Measurements from ENCODE around the gene USP47.

Gene USP47

DNA sequence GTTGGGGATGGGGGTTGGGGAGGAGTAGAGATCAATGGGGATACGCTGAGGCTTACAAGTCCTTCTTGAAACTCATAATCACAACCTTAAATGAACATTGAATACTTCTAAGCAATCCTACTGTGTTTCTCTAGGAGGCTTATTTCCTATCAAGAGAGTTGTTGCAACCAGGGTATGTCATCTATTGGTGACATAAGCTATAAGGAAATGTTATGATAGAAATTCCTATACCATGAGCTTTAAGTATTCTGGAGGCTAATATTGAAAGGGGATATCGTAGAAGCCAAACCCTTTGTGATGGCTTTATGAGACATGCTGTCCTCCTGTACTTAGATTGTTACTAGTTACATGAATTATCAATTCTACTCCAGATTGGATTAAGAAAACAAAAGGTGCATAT lies 93.8 kb downstream of the USP47 start:
- Mint-ChIP-seq H3K27me3 (no peaks in the 10 kb centered on the region), H3K27ac (ENCODE audit: low read depth) (no peak overlapping the region), H3K4me3 (no peak overlapping the region), H3K4me1 (no peaks in the 10 kb centered on the region), H3K36me3 (ENCODE audit: insufficient read depth) (peaks cover 46% of the 10 kb centered on the region), H3K9me3 (no peaks in the 10 kb centered on the region)
- DNase-seq (ENCODE audit: low spot score in 2 of 2), result no peak
- no peak for ATAC-seq (replicated peaks; ENCODE audit: extremely low read depth, poor library complexity, severe bottlenecking)

DNA sequence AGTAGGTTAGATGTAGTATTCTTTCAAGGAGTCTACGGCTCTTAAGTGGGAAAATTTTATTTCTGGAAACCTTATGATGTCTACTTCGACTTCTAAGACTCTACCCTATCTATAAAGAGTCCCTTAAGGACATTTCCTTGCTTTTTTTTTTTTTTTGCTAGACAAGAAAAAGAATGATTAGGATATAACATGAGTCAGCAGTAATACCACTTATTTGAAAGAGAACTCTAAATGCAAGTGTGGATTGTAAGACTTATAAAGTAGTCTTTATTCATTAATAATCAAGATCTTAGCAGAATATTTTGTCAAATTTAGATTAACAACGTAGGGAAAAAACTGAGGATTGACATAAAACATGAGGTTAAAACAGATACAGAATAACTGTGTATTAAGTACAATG lies 95.7 kb downstream of the USP47 start:
- DNase-seq (ENCODE audit: low spot score in 2 of 2), result no peak
- peak overlapping the region; percentile 45 for H3K27ac Mint-ChIP-seq (ENCODE audit: low read depth)
- H3K27me3 Mint-ChIP-seq, result no peaks in the 10 kb centered on the region
- H3K36me3 Mint-ChIP-seq (ENCODE audit: insufficient read depth), result peaks cover 53% of the 10 kb centered on the region
- no peak for ATAC-seq (replicated peaks; ENCODE audit: extremely low read depth, poor library complexity, severe bottlenecking)
- no peaks in the 10 kb centered on the region for H3K4me1 Mint-ChIP-seq
- no peaks in the 10 kb centered on the region for H3K9me3 Mint-ChIP-seq
- H3K4me3 Mint-ChIP-seq, result no peak overlapping the region

DNA sequence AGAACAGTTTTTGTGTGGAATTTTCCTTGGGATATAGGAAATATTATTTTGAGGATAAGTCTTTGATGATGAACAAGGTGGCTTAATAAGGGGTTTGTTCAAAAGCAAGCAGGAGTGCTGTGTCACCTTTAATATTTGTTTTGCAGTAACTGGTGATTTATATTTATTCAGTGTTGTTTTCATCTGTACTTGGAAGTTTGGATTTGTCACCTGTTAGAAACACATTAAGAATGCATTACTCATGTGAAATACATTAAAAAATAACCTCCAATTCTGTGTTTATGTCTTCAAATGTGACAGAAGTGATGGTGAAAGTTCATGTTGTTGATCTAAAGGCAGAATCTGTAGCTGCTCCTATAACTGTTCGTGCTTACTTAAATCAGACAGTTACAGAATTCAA lies 96.2 kb downstream of the USP47 start:
- H3K9me3 Mint-ChIP-seq, result no peaks in the 10 kb centered on the region
- H3K36me3 Mint-ChIP-seq (ENCODE audit: insufficient read depth), result peaks cover 56% of the 10 kb centered on the region
- H3K4me1 Mint-ChIP-seq, result no peaks in the 10 kb centered on the region
- ATAC-seq (replicated peaks; ENCODE audit: extremely low read depth, poor library complexity, severe bottlenecking) (no peak), DNase-seq (ENCODE audit: low spot score in 2 of 2) (no peak)
- no peaks in the 10 kb centered on the region for H3K27me3 Mint-ChIP-seq
- H3K27ac Mint-ChIP-seq (ENCODE audit: low read depth), result peak overlapping the region; percentile 45
- H3K4me3 Mint-ChIP-seq, result no peak overlapping the region

DNA sequence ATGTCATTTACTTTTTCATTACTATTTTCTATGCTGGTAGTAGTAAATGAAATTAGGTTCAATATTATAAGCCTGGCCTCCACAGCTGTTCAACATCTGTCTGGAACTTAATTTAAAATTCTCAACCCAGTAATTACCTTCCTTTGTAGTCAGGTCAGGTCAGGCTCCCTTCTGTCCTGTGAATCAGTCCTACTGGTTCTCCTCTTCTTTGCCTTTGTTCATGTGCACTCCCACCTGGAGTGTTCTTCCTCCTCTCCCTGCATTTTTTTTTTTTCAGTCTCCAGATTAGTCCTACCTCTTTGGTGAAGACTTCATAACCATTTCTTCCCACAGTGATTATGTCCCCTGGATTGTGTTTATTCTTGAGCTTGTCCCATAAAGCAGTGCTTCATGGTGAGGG lies 98.8 kb downstream of the USP47 start:
- Mint-ChIP-seq H3K27ac (ENCODE audit: low read depth) (no peak overlapping the region), H3K9me3 (no peaks in the 10 kb centered on the region), H3K4me1 (no peaks in the 10 kb centered on the region), H3K27me3 (no peaks in the 10 kb centered on the region), H3K4me3 (no peak overlapping the region), H3K36me3 (ENCODE audit: insufficient read depth) (peaks cover 54% of the 10 kb centered on the region)
- no peak for ATAC-seq (replicated peaks; ENCODE audit: extremely low read depth, poor library complexity, severe bottlenecking)
- no peak for DNase-seq (ENCODE audit: low spot score in 2 of 2)

DNA sequence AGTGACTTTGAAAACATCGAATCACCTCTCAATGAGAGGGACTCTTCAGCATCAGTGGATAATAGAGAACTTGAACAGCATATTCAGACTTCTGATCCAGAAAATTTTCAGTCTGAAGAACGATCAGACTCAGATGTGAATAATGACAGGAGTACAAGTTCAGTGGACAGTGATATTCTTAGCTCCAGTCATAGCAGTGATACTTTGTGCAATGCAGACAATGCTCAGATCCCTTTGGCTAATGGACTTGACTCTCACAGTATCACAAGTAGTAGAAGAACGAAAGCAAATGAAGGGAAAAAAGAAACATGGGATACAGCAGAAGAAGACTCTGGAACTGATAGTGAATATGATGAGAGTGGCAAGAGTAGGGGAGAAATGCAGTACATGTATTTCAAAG lies 100.9 kb downstream of the USP47 start:
- no peak for DNase-seq (ENCODE audit: low spot score in 2 of 2)
- Mint-ChIP-seq H3K27ac (ENCODE audit: low read depth) (no peak overlapping the region), H3K27me3 (no peaks in the 10 kb centered on the region), H3K4me3 (no peak overlapping the region), H3K9me3 (no peaks in the 10 kb centered on the region), H3K36me3 (ENCODE audit: insufficient read depth) (peaks cover 52% of the 10 kb centered on the region), H3K4me1 (no peaks in the 10 kb centered on the region)
- no peak for ATAC-seq (replicated peaks; ENCODE audit: extremely low read depth, poor library complexity, severe bottlenecking)

DNA sequence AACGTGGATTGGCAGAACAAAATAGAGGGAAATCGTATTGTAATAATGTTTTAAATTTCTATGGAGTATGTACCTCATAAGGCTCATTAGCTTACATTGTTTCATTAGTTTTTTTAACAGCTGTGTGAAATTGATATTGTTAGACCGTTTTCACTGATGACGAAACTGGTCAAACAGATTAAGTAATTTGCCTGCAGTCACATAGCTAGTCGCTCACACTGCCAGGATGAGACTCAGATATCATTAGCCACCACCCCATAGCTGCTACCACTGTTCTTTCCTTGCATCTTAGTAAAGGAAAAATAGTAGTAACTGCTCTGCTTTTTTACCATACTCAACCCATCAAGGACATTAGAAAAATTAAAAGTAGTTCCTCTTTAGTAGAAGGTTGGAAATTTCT lies 102.7 kb downstream of the USP47 start:
- no peaks in the 10 kb centered on the region for H3K9me3 Mint-ChIP-seq
- H3K27me3 Mint-ChIP-seq, result no peaks in the 10 kb centered on the region
- H3K4me1 Mint-ChIP-seq, result no peaks in the 10 kb centered on the region
- no peak overlapping the region for H3K27ac Mint-ChIP-seq (ENCODE audit: low read depth)
- DNase-seq (ENCODE audit: low spot score in 2 of 2) (no peak), ATAC-seq (replicated peaks; ENCODE audit: extremely low read depth, poor library complexity, severe bottlenecking) (no peak)
- H3K36me3 Mint-ChIP-seq (ENCODE audit: insufficient read depth), result peaks cover 45% of the 10 kb centered on the region
- no peak overlapping the region for H3K4me3 Mint-ChIP-seq

DNA sequence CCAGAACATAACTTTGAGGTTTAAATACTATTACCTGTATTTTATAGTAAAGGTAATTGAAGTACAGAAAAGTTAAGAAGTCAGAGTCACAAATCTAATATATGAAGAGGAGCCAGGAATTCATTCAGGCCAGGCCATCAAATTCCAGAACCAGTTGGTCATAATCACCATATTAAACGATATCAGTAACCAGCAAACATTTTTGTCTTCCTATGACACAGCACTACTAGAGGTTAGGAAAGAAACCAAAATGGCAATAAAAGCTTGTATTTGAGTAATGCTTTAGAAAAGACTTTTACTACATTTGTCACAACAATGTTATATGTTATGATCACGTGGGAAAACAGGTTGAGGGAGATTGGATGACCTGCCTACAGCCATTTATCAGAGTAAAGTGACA lies 104.4 kb downstream of the USP47 start:
- Mint-ChIP-seq H3K4me1 (no peaks in the 10 kb centered on the region), H3K27ac (ENCODE audit: low read depth) (peak overlapping the region; percentile 71), H3K36me3 (ENCODE audit: insufficient read depth) (peaks cover 44% of the 10 kb centered on the region), H3K9me3 (no peaks in the 10 kb centered on the region), H3K4me3 (no peak overlapping the region), H3K27me3 (no peaks in the 10 kb centered on the region)
- DNase-seq (ENCODE audit: low spot score in 2 of 2) (no peak), ATAC-seq (replicated peaks; ENCODE audit: extremely low read depth, poor library complexity, severe bottlenecking) (no peak)

DNA sequence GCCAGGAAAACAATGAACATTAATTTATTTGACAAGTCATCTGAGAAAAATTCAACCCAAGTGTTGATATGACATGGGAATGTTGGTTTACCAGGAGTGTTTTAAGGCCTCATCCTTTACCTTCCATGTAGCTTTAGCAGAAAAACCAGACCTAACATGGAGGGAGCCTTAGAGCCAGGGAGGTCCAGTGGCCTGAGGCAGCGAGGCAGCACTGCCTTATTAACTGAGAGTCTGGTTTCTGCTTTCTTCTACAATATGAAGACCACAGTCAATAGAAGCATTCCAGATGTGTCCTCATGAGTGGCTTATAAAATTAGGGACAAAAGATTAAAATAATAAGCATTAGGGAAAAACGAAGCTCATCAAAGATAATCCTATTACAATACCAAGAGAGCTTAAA lies 105.1 kb downstream of the USP47 start:
- Mint-ChIP-seq H3K36me3 (ENCODE audit: insufficient read depth) (peaks cover 46% of the 10 kb centered on the region), H3K27ac (ENCODE audit: low read depth) (peak overlapping the region; percentile 71), H3K4me3 (no peak overlapping the region), H3K4me1 (no peaks in the 10 kb centered on the region), H3K27me3 (no peaks in the 10 kb centered on the region), H3K9me3 (no peaks in the 10 kb centered on the region)
- ATAC-seq (replicated peaks; ENCODE audit: extremely low read depth, poor library complexity, severe bottlenecking) (no peak), DNase-seq (ENCODE audit: low spot score in 2 of 2) (no peak)

DNA sequence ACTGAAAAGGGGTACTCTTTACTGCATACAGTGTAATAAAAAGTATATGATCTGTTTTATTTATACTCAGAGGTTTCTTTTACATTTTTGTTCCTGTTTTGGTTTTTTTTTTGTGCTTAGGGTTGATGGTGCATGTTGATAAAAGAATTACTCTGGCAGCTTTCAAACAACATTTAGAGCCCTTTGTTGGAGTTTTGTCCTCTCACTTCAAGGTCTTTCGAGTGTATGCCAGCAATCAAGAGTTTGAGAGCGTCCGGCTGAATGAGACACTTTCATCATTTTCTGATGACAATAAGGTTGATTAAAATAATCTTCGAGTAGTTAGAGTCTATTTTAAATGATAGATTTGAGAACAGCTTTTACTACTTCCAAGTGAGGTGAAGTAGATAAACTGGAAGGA lies 106.1 kb downstream of the USP47 start:
- ATAC-seq (replicated peaks; ENCODE audit: extremely low read depth, poor library complexity, severe bottlenecking), result no peak
- no peaks in the 10 kb centered on the region for H3K4me1 Mint-ChIP-seq
- H3K4me3 Mint-ChIP-seq, result no peak overlapping the region
- no peak overlapping the region for H3K27ac Mint-ChIP-seq (ENCODE audit: low read depth)
- no peak for DNase-seq (ENCODE audit: low spot score in 2 of 2)
- H3K27me3 Mint-ChIP-seq, result no peaks in the 10 kb centered on the region
- no peaks in the 10 kb centered on the region for H3K9me3 Mint-ChIP-seq
- H3K36me3 Mint-ChIP-seq (ENCODE audit: insufficient read depth), result peaks cover 44% of the 10 kb centered on the region

DNA sequence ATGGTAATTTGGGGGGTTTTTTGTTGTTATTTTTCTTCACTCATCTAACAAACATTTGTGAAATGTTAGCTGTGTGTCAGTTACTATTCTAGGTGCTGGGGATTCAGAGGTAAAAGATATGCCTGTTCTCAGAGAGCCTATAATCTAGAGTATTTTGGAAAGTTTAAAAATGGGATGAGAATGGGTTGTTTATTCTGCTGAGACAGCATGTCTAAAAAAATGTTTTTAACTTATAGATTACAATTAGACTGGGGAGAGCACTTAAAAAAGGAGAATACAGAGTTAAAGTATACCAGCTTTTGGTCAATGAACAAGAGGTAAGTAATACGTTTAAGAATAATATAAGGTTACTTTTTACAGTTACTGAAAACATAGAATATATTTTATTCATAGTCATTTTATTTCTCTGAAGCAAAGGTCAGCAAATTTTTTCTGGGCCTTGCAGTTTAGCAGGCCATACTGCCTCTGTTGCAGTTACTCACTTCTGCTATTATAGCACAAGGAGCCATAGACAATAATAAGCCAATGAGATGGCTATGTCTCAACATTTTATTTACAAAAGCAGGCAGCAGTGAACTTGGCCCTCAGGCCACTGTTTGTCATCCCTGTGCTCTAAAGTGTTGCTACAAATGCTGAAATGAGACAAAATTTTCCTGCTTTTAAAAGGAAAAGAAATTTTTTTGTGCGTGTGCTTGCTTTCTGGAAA lies 106.6 kb downstream of the USP47 start:
- H3K27ac Mint-ChIP-seq (ENCODE audit: low read depth), result no peak overlapping the region
- no peak overlapping the region for H3K4me3 Mint-ChIP-seq
- peaks cover 45% of the 10 kb centered on the region for H3K36me3 Mint-ChIP-seq (ENCODE audit: insufficient read depth)
- ATAC-seq (replicated peaks; ENCODE audit: extremely low read depth, poor library complexity, severe bottlenecking), result no peak
- H3K4me1 Mint-ChIP-seq, result no peaks in the 10 kb centered on the region
- DNase-seq (ENCODE audit: low spot score in 2 of 2), result no peak
- no peaks in the 10 kb centered on the region for H3K9me3 Mint-ChIP-seq
- no peaks in the 10 kb centered on the region for H3K27me3 Mint-ChIP-seq

DNA sequence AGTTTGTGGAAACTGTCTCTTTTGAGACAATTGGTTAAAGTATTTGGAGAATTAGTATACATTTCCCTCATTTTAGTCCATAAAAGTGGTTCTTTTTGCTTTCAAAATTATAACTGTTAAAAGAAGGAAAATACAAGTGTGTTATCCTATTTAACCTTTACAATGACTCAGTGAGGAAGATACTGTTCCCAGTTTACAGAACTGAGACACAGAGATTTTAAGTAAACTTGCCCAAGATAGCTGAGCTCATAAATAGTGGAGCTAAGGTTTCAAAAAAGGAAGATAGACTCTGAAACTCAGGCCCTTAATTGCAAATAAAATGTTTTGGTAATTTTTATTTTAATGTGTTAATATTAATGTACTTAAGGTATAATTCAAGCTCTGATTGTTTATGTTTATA lies 107.7 kb downstream of the USP47 start:
- Mint-ChIP-seq H3K9me3 (no peaks in the 10 kb centered on the region), H3K27ac (ENCODE audit: low read depth) (no peak overlapping the region), H3K27me3 (no peaks in the 10 kb centered on the region), H3K4me1 (no peaks in the 10 kb centered on the region), H3K36me3 (ENCODE audit: insufficient read depth) (peaks cover 49% of the 10 kb centered on the region), H3K4me3 (no peak overlapping the region)
- DNase-seq (ENCODE audit: low spot score in 2 of 2) (no peak), ATAC-seq (replicated peaks; ENCODE audit: extremely low read depth, poor library complexity, severe bottlenecking) (no peak)

DNA sequence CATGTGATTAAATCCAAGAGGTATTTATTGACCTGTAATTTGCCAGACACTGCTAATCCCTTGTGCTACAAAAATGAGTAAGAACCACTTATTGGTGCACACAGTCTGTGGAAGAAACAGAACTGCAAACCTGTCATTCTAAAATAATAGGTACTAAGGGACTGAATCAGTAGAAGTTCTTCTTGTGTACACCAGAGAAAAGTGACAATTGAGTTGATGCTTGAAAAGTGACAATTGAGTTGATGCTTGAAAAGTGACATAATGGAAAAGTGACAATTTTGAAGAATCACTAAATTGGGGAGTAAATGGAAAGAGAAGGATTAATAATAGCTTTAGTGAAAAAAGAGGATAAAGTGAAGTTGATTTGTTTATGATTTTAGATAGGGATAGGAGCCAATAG lies 110.3 kb downstream of the USP47 start:
- ATAC-seq (replicated peaks; ENCODE audit: extremely low read depth, poor library complexity, severe bottlenecking) (no peak), DNase-seq (ENCODE audit: low spot score in 2 of 2) (no peak)
- H3K9me3 Mint-ChIP-seq, result no peaks in the 10 kb centered on the region
- H3K27me3 Mint-ChIP-seq, result no peaks in the 10 kb centered on the region
- no peak overlapping the region for H3K4me3 Mint-ChIP-seq
- peak overlapping the region; percentile 76 for H3K27ac Mint-ChIP-seq (ENCODE audit: low read depth)
- peaks cover 62% of the 10 kb centered on the region for H3K36me3 Mint-ChIP-seq (ENCODE audit: insufficient read depth)
- no peaks in the 10 kb centered on the region for H3K4me1 Mint-ChIP-seq

DNA sequence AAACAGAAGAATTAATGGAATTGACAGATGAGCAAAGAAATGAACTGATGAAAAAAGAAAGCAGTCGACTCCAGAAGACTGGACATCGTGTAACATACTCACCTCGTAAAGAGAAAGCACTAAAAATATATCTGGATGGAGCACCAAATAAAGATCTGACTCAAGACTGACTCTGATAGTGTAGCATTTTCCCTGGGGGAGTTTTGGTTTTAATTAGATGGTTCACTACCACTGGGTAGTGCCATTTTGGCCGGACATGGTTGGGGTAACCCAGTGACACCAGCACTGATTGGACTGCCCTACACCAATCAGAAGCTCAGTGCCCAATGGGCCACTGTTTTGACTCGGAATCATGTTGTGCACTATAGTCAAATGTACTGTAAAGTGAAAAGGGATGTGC lies 114.2 kb downstream of the USP47 start:
- H3K27ac Mint-ChIP-seq (ENCODE audit: low read depth), result no peak overlapping the region

More for the DNA sequence above, 114.2 kb downstream of the USP47 start:
- no peaks in the 10 kb centered on the region for H3K27me3 Mint-ChIP-seq
- DNase-seq (ENCODE audit: low spot score in 2 of 2) (no peak), ATAC-seq (replicated peaks; ENCODE audit: extremely low read depth, poor library complexity, severe bottlenecking) (no peak)
- H3K4me1 Mint-ChIP-seq, result peaks cover 16% of the 10 kb centered on the region
- no peaks in the 10 kb centered on the region for H3K9me3 Mint-ChIP-seq
- H3K4me3 Mint-ChIP-seq, result no peak overlapping the region
- H3K36me3 Mint-ChIP-seq (ENCODE audit: insufficient read depth), result peaks cover 54% of the 10 kb centered on the region
